DLD1 (cell line): ENCODE results near the gene LUZP4.
"Not testable (repeated sequence)": the region's sequence is repeated elsewhere in the genome, so short reads cannot be mapped to it uniquely, and the experiment has no call there.

Experiments
- in situ Hi-C: cut with HindIII; loops from 2 replicates; pipeline ENCODE4 v1.10.0; 2017; ENCODE audit warnings: low sequenced_read_pairs

The LUZP4 gene

GRCh38 chrX:115289465-115289864 lies at the start of gene LUZP4:
Gene LUZP4, plus strand, starts transcription at chrX:115289715. Its CDS starts 45 bp downstream, at chrX:115289760.
- in situ Hi-C loops, result no loop called here

- in situ Hi-C loops, result no loop called here
Observed at GRCh38 chrX:115251458-115252233, 37.9 kb upstream of the LUZP4 start.

- in situ Hi-C loops, result no loop called here
Observed at GRCh38 chrX:115255003-115255402, 34.5 kb upstream of the LUZP4 start.

- in situ Hi-C loops, result no loop called here
Observed at GRCh38 chrX:115257711-115258110, 31.8 kb upstream of the LUZP4 start.

- in situ Hi-C loops, result no loop called here
Observed at GRCh38 chrX:115259238-115259875, 30.2 kb upstream of the LUZP4 start.

GRCh38 chrX:115260330-115260729 lies 29.2 kb upstream of the LUZP4 start:
- in situ Hi-C loops, result no loop called here

- in situ Hi-C loops, result no loop called here
Observed at GRCh38 chrX:115261148-115261547, 28.4 kb upstream of the LUZP4 start.

- in situ Hi-C loops, result no loop called here
Observed at GRCh38 chrX:115264009-115264408, 25.5 kb upstream of the LUZP4 start.

GRCh38 chrX:115266300-115266699 lies 23.2 kb upstream of the LUZP4 start:
- in situ Hi-C loops, result no loop called here

GRCh38 chrX:115268421-115268820 lies 21.1 kb upstream of the LUZP4 start:
- in situ Hi-C loops, result no loop called here

- in situ Hi-C loops, result no loop called here
Observed at GRCh38 chrX:115269051-115269683, 20.3 kb upstream of the LUZP4 start.

- in situ Hi-C loops, result no loop called here
Observed at GRCh38 chrX:115284877-115285276, 4.6 kb upstream of the LUZP4 start.

- in situ Hi-C loops, result no loop called here
Observed at GRCh38 chrX:115297189-115297588, 7.7 kb downstream of the LUZP4 start.

- in situ Hi-C loops, result no loop called here
Observed at GRCh38 chrX:115311139-115311538, 21.6 kb downstream of the LUZP4 start.

- in situ Hi-C loops, result no loop called here
Observed at GRCh38 chrX:115311601-115312001, 22.1 kb downstream of the LUZP4 start.

GRCh38 chrX:115318139-115318538 lies 28.6 kb downstream of the LUZP4 start:
- in situ Hi-C loops, result no loop called here

GRCh38 chrX:115322375-115322774 lies 32.9 kb downstream of the LUZP4 start:
- in situ Hi-C loops, result no loop called here

- in situ Hi-C loops, result no loop called here
Observed at GRCh38 chrX:115324194-115324593, 34.7 kb downstream of the LUZP4 start.

- in situ Hi-C loops, result not testable (repeated sequence)
Observed at GRCh38 chrX:115329282-115329681, 39.8 kb downstream of the LUZP4 start.

- in situ Hi-C loops, result no loop called here
Observed at GRCh38 chrX:115330498-115331168, 41.1 kb downstream of the LUZP4 start.

GRCh38 chrX:115332832-115333231 lies 43.3 kb downstream of the LUZP4 start:
- in situ Hi-C loops, result no loop called here
